ENCODE data around the gene FAM107B. TPM values are rescaled to one million over a fixed set of nuclear protein-coding genes. Genes with fewer than 3 reads are reported as not detected.

Gene FAM107B
- total RNA-seq, 4 donors from 2014 or later: 31.5 to 59.0 (median 39.3) TPM

DNA sequence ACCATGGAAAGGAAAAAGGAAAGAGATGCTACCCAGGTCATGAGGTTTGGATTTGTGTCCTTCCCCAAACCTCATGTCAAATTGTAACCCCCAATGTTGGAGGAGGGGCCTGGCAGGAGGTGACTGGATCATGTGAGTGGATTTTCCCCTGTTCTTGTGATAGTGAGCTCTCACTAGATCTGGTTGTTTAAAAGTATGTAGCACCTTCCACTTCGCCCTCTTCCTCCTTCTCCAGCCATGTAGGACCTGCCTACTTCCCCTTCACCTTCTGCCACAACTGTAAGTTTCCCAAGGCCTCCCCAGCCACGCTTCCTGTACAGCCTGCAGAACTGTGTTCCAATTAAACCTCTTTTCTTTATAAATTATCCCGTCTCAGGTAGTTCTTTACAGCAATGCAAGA lies 113.9 kb downstream of the FAM107B start:
- TF ChIP-seq, protein P1, sequence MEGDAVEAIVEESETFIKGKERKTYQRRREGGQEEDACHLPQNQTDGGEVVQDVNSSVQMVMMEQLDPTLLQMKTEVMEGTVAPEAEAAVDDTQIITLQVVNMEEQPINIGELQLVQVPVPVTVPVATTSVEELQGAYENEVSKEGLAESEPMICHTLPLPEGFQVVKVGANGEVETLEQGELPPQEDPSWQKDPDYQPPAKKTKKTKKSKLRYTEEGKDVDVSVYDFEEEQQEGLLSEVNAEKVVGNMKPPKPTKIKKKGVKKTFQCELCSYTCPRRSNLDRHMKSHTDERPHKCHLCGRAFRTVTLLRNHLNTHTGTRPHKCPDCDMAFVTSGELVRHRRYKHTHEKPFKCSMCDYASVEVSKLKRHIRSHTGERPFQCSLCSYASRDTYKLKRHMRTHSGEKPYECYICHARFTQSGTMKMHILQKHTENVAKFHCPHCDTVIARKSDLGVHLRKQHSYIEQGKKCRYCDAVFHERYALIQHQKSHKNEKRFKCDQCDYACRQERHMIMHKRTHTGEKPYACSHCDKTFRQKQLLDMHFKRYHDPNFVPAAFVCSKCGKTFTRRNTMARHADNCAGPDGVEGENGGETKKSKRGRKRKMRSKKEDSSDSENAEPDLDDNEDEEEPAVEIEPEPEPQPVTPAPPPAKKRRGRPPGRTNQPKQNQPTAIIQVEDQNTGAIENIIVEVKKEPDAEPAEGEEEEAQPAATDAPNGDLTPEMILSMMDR (IDR thresholded peaks at IDR 0.05; ENCODE audit: low read depth): no peak

DNA sequence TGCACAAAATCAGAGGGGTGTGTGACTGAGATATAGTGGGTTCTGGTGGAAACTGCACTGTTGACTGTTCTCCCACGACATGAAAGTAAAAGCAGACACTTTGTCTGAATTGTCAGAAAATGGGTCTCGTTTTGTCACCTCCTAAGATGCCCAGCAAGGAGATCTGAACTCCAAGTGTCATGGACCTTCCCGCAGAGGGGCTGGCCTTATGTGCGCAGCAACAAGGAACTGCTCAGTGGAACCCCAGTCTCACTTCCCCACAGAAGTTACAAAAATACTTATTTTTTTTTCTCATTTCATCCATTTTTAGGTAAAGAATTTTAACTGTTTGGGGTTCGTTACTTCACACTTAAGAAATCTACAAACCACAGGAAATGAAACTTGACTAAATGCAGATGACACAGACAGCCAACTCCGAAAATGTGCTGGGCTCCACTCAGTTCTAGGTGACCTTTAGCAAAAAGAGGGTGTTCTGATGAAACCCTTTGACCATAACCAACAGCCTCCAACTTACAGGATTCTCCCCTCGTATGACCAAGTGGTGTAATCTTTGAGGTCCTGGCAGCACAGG lies 115.0 kb downstream of the FAM107B start:
- TF ChIP-seq, protein P1 (IDR thresholded peaks at IDR 0.05; ENCODE audit: low read depth): no peak

DNA sequence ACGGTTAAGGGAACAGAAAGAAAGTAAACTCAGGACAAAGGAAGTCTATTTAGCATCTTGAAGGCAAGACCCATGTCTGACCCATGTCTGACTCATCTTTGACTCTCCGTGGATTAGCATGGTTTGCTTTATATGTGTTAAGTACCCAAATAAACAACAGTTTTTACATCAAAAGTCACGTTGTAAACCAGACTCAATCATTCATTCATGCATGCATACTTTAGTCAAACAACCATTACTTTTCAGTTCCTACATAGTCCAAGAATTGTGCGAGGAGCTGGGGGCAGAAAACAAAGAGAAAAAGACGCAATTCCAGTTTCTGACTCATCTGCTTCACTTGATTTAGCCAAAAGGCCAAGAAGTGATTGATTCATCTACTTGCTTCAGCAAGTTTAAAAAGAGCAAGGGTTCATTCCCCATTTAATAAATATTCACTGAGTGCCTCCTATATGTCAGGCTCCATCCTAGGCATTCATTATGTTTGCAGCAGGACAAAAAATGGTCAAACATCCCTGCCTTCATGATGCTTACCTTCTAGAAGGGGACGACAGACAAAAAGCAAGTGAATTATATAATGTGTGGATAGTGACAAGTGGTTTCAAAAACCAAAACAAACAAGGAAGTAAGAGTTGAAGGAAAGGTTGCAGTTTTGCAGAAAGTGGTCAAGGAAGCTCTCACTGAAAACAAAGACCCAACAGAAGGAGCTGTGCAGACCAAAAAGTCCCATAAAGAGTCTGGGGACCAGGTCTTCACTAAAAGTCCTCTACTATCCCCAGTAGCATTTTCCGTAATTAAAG lies 116.2 kb downstream of the FAM107B start:
- TF ChIP-seq, protein P1 (IDR thresholded peaks at IDR 0.05; ENCODE audit: low read depth): no peak

DNA sequence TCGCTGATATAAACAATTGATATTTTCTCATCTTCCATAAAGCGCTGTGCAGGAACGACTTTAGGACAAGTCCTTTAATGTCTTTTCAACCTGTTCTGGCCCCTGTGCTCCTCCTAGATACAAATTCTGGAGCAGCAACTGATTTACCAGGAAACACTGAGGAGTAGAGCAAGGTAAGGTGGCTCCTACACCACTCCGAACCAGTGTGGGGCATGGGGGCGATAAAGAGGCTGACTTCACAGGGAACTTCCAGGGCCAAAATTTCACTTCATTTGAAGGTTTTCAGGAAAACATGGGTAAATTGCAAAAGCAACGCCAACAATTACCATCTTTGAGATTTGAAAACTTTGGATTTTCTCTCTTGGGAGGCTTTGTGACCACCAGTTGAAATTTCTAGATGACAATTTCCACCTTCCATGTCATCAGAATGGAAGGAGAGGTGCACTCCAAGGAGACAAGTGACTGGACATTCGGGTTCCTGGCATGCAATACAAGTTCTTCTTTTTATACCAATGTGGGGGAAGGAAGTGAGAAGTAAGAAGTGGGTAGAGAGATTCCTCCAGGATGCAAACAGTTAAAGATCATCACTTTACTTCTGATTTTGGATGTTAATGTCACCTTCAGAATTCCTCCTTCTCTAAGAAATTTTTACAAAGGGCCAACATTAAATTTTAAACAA lies 118.5 kb downstream of the FAM107B start:
- TF ChIP-seq, protein P1 (IDR thresholded peaks at IDR 0.05; ENCODE audit: low read depth): no peak

DNA sequence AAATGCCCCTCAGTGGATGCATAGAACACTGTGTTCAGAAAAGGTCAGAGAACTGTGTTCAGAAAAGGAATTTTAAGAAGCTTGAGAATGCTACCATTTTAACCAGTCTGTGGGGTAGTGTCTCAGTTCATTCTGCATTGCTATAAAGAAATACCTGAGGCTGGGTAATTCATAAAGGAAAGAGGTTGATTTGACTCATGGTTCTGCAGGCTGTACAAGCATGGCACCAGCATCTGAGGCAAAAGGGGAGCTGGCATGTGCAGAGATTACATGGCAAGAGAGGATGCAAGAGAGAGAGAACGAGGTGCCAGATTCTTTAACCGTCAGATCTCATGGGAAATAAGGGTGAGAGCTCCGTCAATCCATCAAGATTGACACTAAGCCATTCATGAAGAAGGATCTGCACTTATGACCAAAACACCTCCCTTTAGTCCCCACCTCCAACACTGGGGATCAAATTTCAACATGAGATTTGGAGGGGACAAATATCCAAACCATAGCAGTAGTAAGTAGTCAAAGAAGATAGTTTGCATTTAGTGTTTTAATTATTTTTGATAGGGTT lies 119.8 kb downstream of the FAM107B start:
- TF ChIP-seq, protein P1 (IDR thresholded peaks at IDR 0.05; ENCODE audit: low read depth): no peak

DNA sequence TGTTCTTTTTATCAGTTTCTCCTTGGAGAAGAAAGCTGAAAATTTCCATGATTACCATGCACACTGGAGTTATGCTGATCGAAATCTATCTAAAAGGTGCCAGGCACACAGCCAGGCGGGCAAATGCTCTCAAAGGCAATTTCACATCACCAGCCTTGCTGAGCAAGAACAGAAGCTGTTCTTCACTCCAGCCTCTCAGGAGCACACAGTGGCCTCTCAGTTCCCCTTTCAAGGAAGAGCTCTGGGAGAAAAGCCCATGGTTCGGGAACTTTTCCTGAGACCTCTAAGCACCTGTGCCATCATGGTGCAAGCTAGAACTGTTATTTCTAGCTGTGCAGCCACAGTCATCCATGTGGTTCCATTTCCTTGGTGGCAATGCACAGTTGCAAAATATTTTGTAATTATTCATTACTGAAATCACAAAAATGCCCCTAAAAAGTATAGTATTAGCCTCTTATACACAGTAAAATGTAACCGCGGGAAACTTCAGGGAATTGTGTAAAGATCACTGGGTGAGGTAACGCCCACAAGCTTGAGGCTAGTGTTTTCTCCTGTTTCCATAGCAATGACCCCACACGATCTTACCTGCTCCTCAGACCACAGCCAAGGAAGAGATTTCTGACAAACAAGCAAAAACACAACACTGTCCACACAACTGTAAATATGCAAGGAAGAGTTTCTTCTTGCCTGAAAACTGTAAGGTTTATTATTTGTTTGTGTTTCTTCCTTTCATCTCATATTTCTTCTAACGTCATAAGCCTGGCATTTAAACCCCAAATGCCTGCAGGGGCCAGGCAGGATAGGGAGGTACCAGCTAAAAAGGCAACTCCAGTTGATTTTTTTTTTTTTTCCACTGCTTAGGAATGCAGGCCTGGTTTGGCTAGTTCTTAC lies 121.2 kb downstream of the FAM107B start:
- TF ChIP-seq, protein P1 (IDR thresholded peaks at IDR 0.05; ENCODE audit: low read depth): no peak

All from subcutaneous adipose tissue (tissue), 4 donors.